NCI-H2081 (cell line): ENCODE measurements around the gene GRID2.

ENCODE experiments used
- DNase-seq, 2 experiments: peaks; one replicate each; lab custom pipeline; 2025; lab: John Stamatoyannopoulos, UW

Gene GRID2

GRCh38 chr4:92733231-92733630, 429.5 kb downstream of the GRID2 start:
- DNase-seq, result no peak

- no peak for DNase-seq
Measured at GRCh38 chr4:92735025-92735665, 431.4 kb downstream of the GRID2 start.

GRCh38 chr4:92760433-92760832, 456.7 kb downstream of the GRID2 start:
- no peak for DNase-seq

- DNase-seq, result no peak
Measured at GRCh38 chr4:92776080-92776479, 472.3 kb downstream of the GRID2 start.

GRCh38 chr4:92789741-92790140, 486.0 kb downstream of the GRID2 start:
- DNase-seq, result no peak

- DNase-seq, result no peak
Measured at GRCh38 chr4:92791871-92792440, 488.2 kb downstream of the GRID2 start.

GRCh38 chr4:92809381-92809780, 505.6 kb downstream of the GRID2 start:
- DNase-seq, result no peak

GRCh38 chr4:92812652-92813051, 508.9 kb downstream of the GRID2 start:
- no peak for DNase-seq

GRCh38 chr4:92814677-92815076, 510.9 kb downstream of the GRID2 start:
- no peak for DNase-seq

GRCh38 chr4:92825256-92825655, 521.5 kb downstream of the GRID2 start:
- DNase-seq, result no peak

GRCh38 chr4:92825791-92826190, 522.0 kb downstream of the GRID2 start:
- DNase-seq, result no peak

- no peak for DNase-seq
Measured at GRCh38 chr4:92830771-92831170, 527.0 kb downstream of the GRID2 start.

- DNase-seq, result no peak
Measured at GRCh38 chr4:92840880-92841279, 537.1 kb downstream of the GRID2 start.

- DNase-seq, result no peak
Measured at GRCh38 chr4:92843784-92844183, 540.0 kb downstream of the GRID2 start.

- DNase-seq, result no peak
Measured at GRCh38 chr4:92847026-92847425, 543.3 kb downstream of the GRID2 start.

GRCh38 chr4:92862509-92862908, 558.7 kb downstream of the GRID2 start:
- no peak for DNase-seq

- DNase-seq, result no peak
Measured at GRCh38 chr4:92864096-92864495, 560.3 kb downstream of the GRID2 start.

- DNase-seq, result no peak
Measured at GRCh38 chr4:92872604-92873003, 568.8 kb downstream of the GRID2 start.

- no peak for DNase-seq
Measured at GRCh38 chr4:92885632-92886031, 581.9 kb downstream of the GRID2 start.

- no peak for DNase-seq
Measured at GRCh38 chr4:92952426-92952825, 648.7 kb downstream of the GRID2 start.

GRCh38 chr4:92952897-92953296, 649.1 kb downstream of the GRID2 start:
- DNase-seq, result no peak

- no peak for DNase-seq
Measured at GRCh38 chr4:92953462-92953861, 649.7 kb downstream of the GRID2 start.

GRCh38 chr4:92961881-92962280, 658.1 kb downstream of the GRID2 start:
- no peak for DNase-seq

- no peak for DNase-seq
Measured at GRCh38 chr4:92962831-92963230, 659.1 kb downstream of the GRID2 start.
